NT2/D1 (cell line): Measurements from ENCODE around the gene RDX.
"Not testable (repeated sequence)": the region's sequence is repeated elsewhere in the genome, so short reads cannot be mapped to it uniquely, and the experiment has no call there.

Experiments used
- DNase-seq: peaks from one replicate; pipeline ENCODE4 v3.0.0-alpha.2; 2011; ENCODE audit warnings: low read depth, low spot score
- H3K27me3 ChIP-seq: 2 replicates; pipeline ENCODE4 v1.6.0; 2011; ENCODE audit warnings: mild to moderate bottlenecking; ENCODE audit not compliant: insufficient read length, insufficient read depth
- H3K36me3 ChIP-seq: 2 replicates; pipeline ENCODE4 v1.6.1; 2011; ENCODE audit warnings: mild to moderate bottlenecking, low read length, mixed read lengths; ENCODE audit not compliant: insufficient read depth, insufficient read length
- H3K4me1 ChIP-seq: 2 replicates; pipeline ENCODE4 v1.5.1; 2011; ENCODE audit not compliant: insufficient read depth, insufficient read length
- H3K4me3 ChIP-seq: 2 replicates; pipeline ENCODE4 v1.5.1; 2011; ENCODE audit warnings: low read depth; ENCODE audit not compliant: insufficient read length
- H3K9ac ChIP-seq: 2 replicates; pipeline ENCODE4 v1.6.0; 2011; ENCODE audit warnings: low read depth; ENCODE audit not compliant: insufficient read length
- H3K9me3 ChIP-seq: 2 replicates; pipeline ENCODE4 v1.5.1; 2011; ENCODE audit warnings: mild to moderate bottlenecking, low read length; ENCODE audit not compliant: insufficient read depth
- SUZ12 ChIP-seq: IDR thresholded peaks from 2 replicates; pipeline ENCODE4 v1.6.1; 2011; ENCODE audit not compliant: insufficient read length, insufficient read depth; ENCODE audit errors: extremely low read depth
- YY1 ChIP-seq: IDR thresholded peaks from 2 replicates; pipeline ENCODE4 v1.6.1; 2011; ENCODE audit not compliant: insufficient read length, insufficient read depth
- ZNF274 ChIP-seq: IDR thresholded peaks from 2 replicates; pipeline ENCODE4 v1.6.1; 2011; ENCODE audit warnings: mild to moderate bottlenecking, low read depth, low read length

Gene RDX

DNA sequence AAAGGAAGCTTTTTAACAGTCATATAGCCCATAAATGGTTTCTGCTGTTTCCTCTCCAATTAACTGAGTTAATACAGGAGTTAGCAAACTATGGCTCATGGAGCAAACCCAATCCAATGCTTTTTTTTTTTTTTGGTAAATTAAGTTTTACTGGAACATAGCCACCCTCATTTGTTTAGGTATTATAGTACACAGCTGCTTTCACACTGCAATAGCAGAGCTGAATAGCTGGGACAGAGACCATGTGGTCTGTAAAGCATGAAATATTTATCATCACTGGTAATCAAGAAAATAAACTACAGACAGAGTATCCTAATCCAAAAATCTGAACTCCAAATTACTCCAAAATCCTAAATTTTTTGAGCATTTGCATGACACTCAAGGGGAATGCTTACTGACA is 53.7 kb downstream of the RDX start:
- H3K9ac ChIP-seq = no peak overlapping the region
- H3K9me3 ChIP-seq = no peaks in the 10 kb centered on the region
- no peak for TF ChIP-seq ZNF274
- no peak for TF ChIP-seq YY1
- no peak for TF ChIP-seq SUZ12
- H3K36me3 ChIP-seq = peaks cover 32% of the 10 kb centered on the region
- DNase-seq = no peak
- H3K27me3 ChIP-seq = no peaks in the 10 kb centered on the region
- no peak overlapping the region for H3K4me3 ChIP-seq
- H3K4me1 ChIP-seq = no peaks in the 10 kb centered on the region

DNA sequence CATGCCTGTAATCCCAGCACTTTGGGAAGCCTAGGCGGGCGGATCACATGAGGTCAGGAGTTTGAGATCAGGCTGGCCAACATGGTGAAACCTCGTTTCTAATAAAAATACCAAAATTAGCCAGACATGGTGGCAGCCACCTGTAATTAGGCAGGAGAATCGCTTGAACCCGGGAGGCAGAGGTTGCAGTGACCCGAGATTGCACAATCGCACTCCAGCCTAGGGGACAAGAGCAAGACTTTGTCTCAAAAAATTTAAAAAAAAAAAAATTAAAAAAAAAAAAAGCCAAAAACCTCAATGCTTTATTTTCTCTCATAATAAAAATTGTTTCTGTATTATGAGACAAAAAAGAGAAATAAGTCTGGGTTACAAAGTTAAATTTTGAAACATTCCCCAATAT is 54.2 kb downstream of the RDX start:
- Histone ChIP-seq H3K27me3 (no peaks in the 10 kb centered on the region), H3K9me3 (no peaks in the 10 kb centered on the region), H3K36me3 (peaks cover 33% of the 10 kb centered on the region), H3K4me1 (no peaks in the 10 kb centered on the region), H3K4me3 (no peak overlapping the region), H3K9ac (no peak overlapping the region)
- DNase-seq = no peak
- TF ChIP-seq YY1 (no peak), SUZ12 (no peak), ZNF274 (no peak)

DNA sequence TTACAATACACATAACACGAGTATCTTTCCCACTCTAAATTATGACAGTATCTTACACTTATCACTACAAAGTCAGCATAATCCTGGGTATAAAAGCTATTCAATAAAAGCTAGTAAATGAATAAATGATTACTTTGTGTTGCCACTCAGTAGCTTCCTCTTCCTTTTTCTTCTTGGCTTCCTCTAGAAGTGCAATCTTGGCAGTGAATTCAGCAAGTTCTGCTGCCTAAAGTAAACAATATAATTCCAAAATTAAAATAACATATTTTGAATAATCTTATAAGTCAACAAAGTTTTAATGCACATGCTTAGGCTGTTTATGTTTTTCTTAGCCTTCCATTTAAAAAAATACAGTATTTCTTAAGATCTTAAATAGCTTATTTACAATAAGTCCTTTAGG is 60.4 kb downstream of the RDX start:
- Histone ChIP-seq H3K9ac (no peak overlapping the region), H3K36me3 (peaks cover 63% of the 10 kb centered on the region)
- no peak for TF ChIP-seq YY1

DNA sequence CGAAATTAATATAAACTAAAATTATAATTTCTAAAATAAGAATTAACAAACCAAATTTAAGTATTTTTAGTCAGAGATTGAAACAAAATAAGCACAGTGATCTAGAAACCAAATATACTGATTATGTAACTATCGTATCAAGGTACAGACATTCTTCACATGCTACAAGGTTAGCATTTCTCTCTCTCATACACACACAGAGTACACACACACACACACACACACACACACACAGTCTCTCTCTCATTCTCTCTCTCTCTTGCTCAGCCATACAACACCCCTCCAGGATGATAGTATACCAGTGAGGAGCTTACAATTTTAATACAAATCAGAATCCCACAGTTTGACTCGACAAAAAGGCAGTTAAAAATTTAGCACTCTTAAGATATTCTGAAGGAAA is 66.0 kb downstream of the RDX start:
- Histone ChIP-seq H3K4me1 (no peaks in the 10 kb centered on the region), H3K27me3 (no peaks in the 10 kb centered on the region), H3K4me3 (no peak overlapping the region), H3K36me3 (peaks cover 40% of the 10 kb centered on the region), H3K9me3 (no peaks in the 10 kb centered on the region), H3K9ac (no peak overlapping the region)
- no peak for DNase-seq
- TF ChIP-seq YY1 = no peak
- TF ChIP-seq ZNF274 = no peak
- TF ChIP-seq SUZ12 = no peak

More for the DNA sequence above, 60.4 kb downstream of the RDX start:
- no peaks in the 10 kb centered on the region for H3K9me3 ChIP-seq
- no peak for DNase-seq
- no peaks in the 10 kb centered on the region for H3K4me1 ChIP-seq
- H3K4me3 ChIP-seq = no peak overlapping the region
- no peaks in the 10 kb centered on the region for H3K27me3 ChIP-seq

DNA sequence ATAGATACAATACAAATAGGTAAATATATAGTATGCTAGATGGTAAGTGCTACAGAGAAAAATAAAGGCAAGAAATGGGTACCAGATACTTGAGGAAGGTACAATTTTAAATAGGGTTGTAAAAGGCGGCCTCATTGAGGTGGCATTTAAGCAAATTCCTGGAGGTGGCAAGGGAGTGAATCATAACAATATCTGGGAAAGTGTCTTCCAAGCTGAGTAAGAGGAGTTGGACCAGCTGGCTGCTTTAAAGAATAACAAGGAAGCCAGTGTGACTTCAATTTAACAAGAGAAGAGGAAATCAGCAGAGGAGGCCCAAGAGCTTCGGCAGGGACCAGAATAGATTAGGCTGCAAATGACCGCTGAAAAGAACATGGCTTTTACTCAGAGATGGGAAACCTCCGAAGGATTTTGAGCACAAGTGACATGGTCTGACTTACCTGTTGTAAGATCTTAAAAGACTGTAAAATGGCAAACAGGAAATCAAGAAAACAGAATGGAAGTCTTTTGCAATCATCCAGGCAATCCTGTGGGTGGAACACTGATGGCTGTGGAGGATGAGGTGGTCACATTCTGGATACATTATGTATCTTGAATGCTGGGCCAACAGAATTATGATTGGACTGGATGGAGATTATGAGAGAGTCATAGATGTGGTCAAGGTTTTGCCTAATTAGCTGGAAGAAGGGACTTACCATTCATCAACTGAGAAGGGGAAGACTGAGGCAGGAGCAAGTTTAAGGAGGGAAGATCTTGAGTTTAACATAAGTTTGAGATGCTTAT is 77.2 kb downstream of the RDX start:
- H3K27me3 ChIP-seq = no peaks in the 10 kb centered on the region
- no peaks in the 10 kb centered on the region for H3K4me1 ChIP-seq
- no peak for TF ChIP-seq ZNF274
- no peak for TF ChIP-seq YY1
- TF ChIP-seq SUZ12 = no peak
- DNase-seq = no peak
- no peaks in the 10 kb centered on the region for H3K36me3 ChIP-seq
- H3K9me3 ChIP-seq = no peaks in the 10 kb centered on the region
- no peak overlapping the region for H3K9ac ChIP-seq
- no peak overlapping the region for H3K4me3 ChIP-seq

DNA sequence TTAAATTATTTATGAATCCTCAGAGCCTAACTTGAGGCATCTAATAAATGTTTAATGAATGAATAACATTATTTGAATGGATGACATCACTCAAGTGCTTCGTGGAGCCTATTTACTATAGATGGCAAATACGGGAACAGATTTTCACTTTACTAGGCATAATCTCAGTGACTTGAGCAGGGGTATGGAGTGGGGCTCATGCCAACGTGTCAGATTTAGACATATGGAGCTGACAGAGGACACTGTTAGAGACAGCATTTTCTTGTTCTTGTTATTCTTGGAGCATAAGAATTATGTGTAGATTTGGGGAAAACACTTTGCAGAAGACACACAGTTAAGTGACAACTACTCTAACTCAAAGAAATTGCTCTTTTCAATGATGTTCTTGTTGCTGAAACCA is 78.5 kb downstream of the RDX start:
- DNase-seq = no peak
- no peaks in the 10 kb centered on the region for H3K36me3 ChIP-seq
- H3K9me3 ChIP-seq = no peaks in the 10 kb centered on the region
- H3K9ac ChIP-seq = no peak overlapping the region
- TF ChIP-seq YY1 (no peak), ZNF274 (no peak), SUZ12 (no peak)
- no peak overlapping the region for H3K4me3 ChIP-seq
- H3K27me3 ChIP-seq = no peaks in the 10 kb centered on the region
- H3K4me1 ChIP-seq = no peaks in the 10 kb centered on the region

DNA sequence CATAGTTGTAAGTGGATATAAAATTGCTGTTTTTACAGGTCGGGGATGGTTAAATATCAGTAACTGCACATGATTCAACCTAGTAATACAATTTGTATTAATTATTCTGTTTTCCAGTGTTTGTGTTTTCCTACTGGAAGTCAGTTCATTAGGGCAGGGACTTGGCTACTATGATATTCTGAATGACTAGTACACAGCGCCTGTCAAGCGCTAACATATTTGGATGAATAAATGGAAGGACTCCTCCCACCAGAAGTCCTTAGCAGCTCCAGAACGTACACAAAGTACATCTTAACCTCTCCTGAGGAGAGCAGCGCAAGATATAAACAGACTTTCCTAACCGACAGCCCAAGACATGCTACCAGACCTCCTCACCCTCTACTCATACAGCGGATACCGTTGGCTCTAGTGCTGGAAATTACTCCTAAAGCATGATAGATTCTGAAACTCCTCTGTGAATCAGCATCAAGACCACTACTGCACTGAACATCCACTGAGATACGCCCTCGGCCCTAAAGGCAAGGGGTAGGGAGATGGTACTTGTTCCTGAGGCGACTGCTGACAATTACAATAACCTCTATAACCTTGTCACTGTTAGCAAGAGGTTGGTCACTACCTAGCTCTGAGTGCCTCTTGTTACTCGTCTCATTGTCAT is 79.1 kb downstream of the RDX start:
- no peaks in the 10 kb centered on the region for H3K36me3 ChIP-seq
- no peaks in the 10 kb centered on the region for H3K9me3 ChIP-seq
- TF ChIP-seq SUZ12 (no peak), YY1 (no peak), ZNF274 (no peak)
- H3K4me1 ChIP-seq = no peaks in the 10 kb centered on the region
- no peak for DNase-seq
- no peak overlapping the region for H3K4me3 ChIP-seq
- no peak overlapping the region for H3K9ac ChIP-seq
- no peaks in the 10 kb centered on the region for H3K27me3 ChIP-seq

DNA sequence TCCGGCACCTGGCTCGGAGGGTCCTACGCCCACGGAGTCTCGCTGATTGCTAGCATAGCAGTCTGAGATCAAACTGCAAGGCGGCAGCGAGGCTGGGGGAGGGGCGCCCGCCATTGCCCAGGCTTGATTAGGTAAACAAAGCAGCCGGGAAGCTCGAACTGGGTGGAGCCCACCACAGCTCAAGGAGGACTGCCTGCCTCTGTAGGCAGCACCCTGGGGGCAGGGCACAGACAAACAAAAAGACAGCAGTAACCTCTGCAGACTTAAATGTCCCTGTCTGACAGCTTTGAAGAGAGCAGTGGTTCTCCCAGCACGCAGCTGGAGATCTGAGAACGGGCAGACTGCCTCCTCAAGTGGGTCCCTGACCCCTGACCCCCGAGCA is 87.1 kb downstream of the RDX start:
- H3K9me3 ChIP-seq, H3K4me3 ChIP-seq, H3K4me1 ChIP-seq, H3K27me3 ChIP-seq, DNase-seq, H3K36me3 ChIP-seq, H3K9ac ChIP-seq: not testable (repeated sequence)

DNA sequence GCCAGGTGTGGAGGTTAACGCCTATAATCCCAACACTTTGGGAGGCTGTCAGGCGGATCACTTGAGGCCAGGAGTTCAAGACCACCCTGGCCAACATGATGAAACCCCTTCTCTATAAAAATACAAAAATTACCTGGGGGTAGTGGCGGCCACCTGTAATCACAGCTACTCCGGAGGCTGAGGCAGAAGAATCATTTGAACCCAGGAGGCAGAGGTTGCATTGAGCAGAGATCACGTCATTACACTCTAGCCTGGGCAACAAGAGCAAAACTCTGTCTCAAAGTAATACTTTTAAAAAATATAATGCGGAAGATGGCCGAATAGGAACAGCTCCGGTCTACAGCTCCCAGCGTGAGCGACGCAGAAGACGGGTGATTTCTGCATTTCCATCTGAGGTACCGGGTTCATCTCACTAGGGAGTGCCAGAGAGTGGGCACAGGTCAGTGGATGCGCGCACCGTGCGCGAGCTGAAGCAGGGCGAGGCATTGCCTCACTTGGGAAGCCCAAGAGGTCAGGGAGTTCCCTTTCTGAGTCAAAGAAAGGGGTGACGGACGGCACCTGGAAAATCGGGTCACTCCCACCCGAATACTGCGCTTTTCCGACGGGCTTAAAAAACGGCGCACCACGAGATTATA is 87.6 kb downstream of the RDX start:
- H3K9ac ChIP-seq, H3K4me3 ChIP-seq, H3K4me1 ChIP-seq, H3K27me3 ChIP-seq, H3K36me3 ChIP-seq, H3K9me3 ChIP-seq, DNase-seq: not testable (repeated sequence)
